SU-DHL-6 (cell line): ENCODE measurements around the gene AUH.

ENCODE experiments used
- CTCF ChIP-seq: fragments of 200-600 bp; sonication (generic); IDR thresholded peaks from one replicate; pipeline ENCODE4 v1.5.1; 2017; ENCODE audit warnings: antibody characterized with exemption, mild to moderate bottlenecking, low read length, moderate library complexity; ENCODE audit not compliant: insufficient read depth, poor library complexity, severe bottlenecking
- EZH2phosphoT487 ChIP-seq: fragments of 200-600 bp; sonication (generic), shearing (Covaris generic); conservative IDR thresholded peaks from 2 replicates; pipeline ENCODE4 v1.6.1; 2018; ENCODE audit warnings: mild to moderate bottlenecking, antibody characterized with exemption, low read length, moderate library complexity, mixed read lengths

DNA sequence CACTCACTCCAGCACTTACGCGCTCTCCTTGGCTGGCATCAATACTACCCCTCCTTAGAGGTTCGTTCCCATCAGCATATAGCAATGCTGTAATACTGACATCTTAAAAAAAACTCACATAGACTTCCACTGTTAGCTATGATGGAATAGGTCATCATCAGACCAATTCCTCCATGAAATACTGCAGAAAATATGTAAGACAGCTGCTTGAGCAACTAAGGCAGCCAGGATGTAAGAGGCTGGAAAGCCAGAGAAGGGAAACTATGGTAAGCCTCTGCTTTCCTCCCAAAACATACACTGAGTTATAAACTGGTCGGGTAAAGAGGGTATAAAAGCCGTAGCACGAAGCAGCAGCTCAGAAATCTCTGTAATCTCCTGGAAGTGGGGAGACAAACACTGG, 33.5 kb downstream of the AUH start:
- no peak for TF ChIP-seq CTCF
- no peak for TF ChIP-seq EZH2phosphoT487
